ENCODE results near the gene IMPACT. TPM values are rescaled to one million over a fixed set of nuclear protein-coding genes. Genes with fewer than 3 reads are reported as not detected.

The IMPACT gene
- 10 to 100 TPM in 1 of 2 donors, 1 to 10 TPM in 1; 9.6 to 20.1 TPM for total RNA-seq

- Histone ChIP-seq H3K27ac (peak within 1 kb of the TSS; percentile 54 to 79 (median 74)), H3K9me3 (no peaks in the 10 kb centered on the region), H3K36me3 (replicated peaks in 1 of 2; ENCODE audit: insufficient read depth in 1 of 2, low read depth in 2 of 2) (peaks cover 0 to 4% of the 10 kb centered on the region in 2 donors), H3K4me3 (peak within 1 kb of the TSS; percentile 55 to 93), H3K4me1 (peaks cover 13% of the 10 kb centered on the region), H3K27me3 (no peaks in the 10 kb centered on the region)
- no peak for TF ChIP-seq CTCF (IDR thresholded peaks at IDR 0.05)
- TF ChIP-seq POLR2A (IDR thresholded peaks at IDR 0.05), result peak; percentile 38 to 63 (median 61)
- ATAC-seq, result peak; percentile 96
- intact Hi-C loops (cut with DNase I), result no loop called here
- peak; percentile 82 to 88 (median 84) for DNase-seq
- WGBS, 2 donors, result 2 to 4% methylated on average over 13 to 82 of the region's 82 CpGs
Observed at GRCh38 chr18:24426398-24427294, at the start of gene IMPACT. TSS of gene IMPACT (plus strand) at chr18:24426670. CDS start at chr18:24426757, 87 bp downstream.

- Histone ChIP-seq H3K36me3 (replicated peaks in 1 of 2; ENCODE audit: insufficient read depth in 1 of 2, low read depth in 2 of 2) (no peaks in the 10 kb centered on the region), H3K27ac (no peak overlapping the region), H3K4me1 (no peaks in the 10 kb centered on the region), H3K4me3 (no peak overlapping the region), H3K27me3 (no peaks in the 10 kb centered on the region), H3K9me3 (no peaks in the 10 kb centered on the region)
- TF ChIP-seq POLR2A (IDR thresholded peaks at IDR 0.05) (no peak), CTCF (IDR thresholded peaks at IDR 0.05) (no peak)
- 33 to 34% methylated on average over 1 of the region's 1 CpG for WGBS, 2 donors
- DNase-seq, result no peak
- intact Hi-C loops (cut with DNase I), result no loop called here
- ATAC-seq, result no peak
Observed at GRCh38 chr18:24378598-24378997, 47.9 kb upstream of the IMPACT start.

DNA sequence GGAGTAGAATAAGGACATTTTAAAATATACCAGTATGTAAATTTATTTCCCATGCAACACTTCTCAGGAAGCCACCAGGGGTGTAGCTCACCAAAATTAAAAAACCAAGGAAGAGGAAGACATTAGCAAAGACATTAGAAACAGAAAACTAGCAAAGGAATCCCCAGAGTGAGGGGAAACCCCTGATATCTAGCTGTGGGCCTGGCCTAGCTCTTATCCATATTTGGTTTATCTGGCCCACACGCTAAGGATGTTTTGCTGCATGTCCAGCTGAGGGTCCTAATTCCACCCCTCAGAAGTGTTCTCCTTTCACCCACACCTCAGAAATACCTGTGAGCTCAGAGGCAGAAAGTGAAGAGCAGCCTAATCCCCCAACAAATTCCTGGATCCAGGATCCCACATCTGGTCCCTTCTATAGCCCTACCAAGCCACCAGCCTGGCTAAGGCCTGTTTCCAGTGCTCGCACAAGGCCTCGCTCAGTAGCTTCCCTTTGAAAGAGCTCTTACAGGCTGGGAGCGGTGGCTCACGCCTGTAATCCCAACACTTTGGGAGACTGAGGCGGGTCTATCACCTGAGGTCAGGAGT is 46.2 kb upstream of the IMPACT start:
- intact Hi-C loops (cut with DNase I), result no loop called here

DNA sequence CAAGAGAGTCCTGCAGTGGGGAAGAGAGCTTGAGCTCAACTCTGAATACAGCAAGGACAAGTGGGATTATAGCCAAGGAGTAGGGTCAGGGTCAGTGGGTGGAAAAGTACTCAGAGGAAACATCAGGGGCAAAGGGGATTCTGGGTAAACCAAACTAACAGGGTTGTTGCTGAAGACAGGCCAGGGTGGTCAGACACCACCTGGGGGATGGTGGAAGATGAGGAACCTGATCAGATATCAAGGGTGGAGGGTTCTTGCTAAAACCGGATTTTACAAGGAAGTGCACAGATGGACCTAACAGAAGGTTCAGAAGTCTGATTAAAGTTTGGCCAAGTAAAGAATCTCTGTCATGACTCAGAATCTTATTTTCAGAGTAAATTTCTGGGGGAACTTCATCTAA is 45.3 kb upstream of the IMPACT start:
- H3K9me3 ChIP-seq, result no peaks in the 10 kb centered on the region
- 67 to 82% methylated on average over 1 of the region's 1 CpG for WGBS, 2 donors
- intact Hi-C loops (cut with DNase I), result no loop called here
- DNase-seq (no peak), ATAC-seq (no peak)
- no peaks in the 10 kb centered on the region for H3K4me1 ChIP-seq
- no peak overlapping the region for H3K4me3 ChIP-seq
- H3K36me3 ChIP-seq (replicated peaks in 1 of 2; ENCODE audit: insufficient read depth in 1 of 2, low read depth in 2 of 2), result no peaks in the 10 kb centered on the region
- no peaks in the 10 kb centered on the region for H3K27me3 ChIP-seq
- TF ChIP-seq POLR2A (IDR thresholded peaks at IDR 0.05) (no peak), CTCF (IDR thresholded peaks at IDR 0.05) (no peak)
- no peak overlapping the region for H3K27ac ChIP-seq

More for the DNA sequence above, 46.2 kb upstream of the IMPACT start:
- no peak for TF ChIP-seq CTCF (IDR thresholded peaks at IDR 0.05)
- TF ChIP-seq POLR2A (IDR thresholded peaks at IDR 0.05), result no peak
- no peak for ATAC-seq
- Histone ChIP-seq H3K4me3 (no peak overlapping the region), H3K27me3 (no peaks in the 10 kb centered on the region), H3K36me3 (replicated peaks in 1 of 2; ENCODE audit: insufficient read depth in 1 of 2, low read depth in 2 of 2) (no peaks in the 10 kb centered on the region), H3K4me1 (no peaks in the 10 kb centered on the region), H3K9me3 (no peaks in the 10 kb centered on the region), H3K27ac (no peak overlapping the region)
- WGBS, 2 donors, result 96 to 99% methylated on average over 6 of the region's 6 CpGs
- no peak for DNase-seq

All from body of pancreas (tissue), 4 donors.